Testis (tissue), 3 donors: ENCODE results near the gene PTCH2. TPM values are rescaled to one million over a fixed set of nuclear protein-coding genes. Genes with fewer than 3 reads are reported as not detected.
"Not testable (repeated sequence)": the region's sequence is repeated elsewhere in the genome, so short reads cannot be mapped to it uniquely, and the experiment has no call there.

Experiments used
- DNase-seq: peaks from one replicate; pipeline ENCODE4 v3.0.0-alpha.2; 2019
- H3K27ac ChIP-seq, 2 donors: fragments of 200-600 bp; sonication (generic); one replicate each; pipeline ENCODE4 v1.5.1; 2019
- H3K27me3 ChIP-seq: fragments of 200-600 bp; sonication (generic); one replicate; pipeline ENCODE4 v1.5.1; 2019
- H3K36me3 ChIP-seq: fragments of 200-600 bp; sonication (generic); one replicate; pipeline ENCODE4 v1.5.1; 2017; ENCODE audit warnings: low read depth; ENCODE audit errors: missing control alignments
- H3K4me1 ChIP-seq: fragments of 200-600 bp; sonication (generic); one replicate; pipeline ENCODE4 v1.5.1; 2019
- H3K4me3 ChIP-seq, 2 donors: fragments of 200-600 bp; sonication (generic); one replicate each; pipeline ENCODE4 v1.5.1; 2017 to 2019
- H3K9me3 ChIP-seq: fragments of 200-600 bp; sonication (generic); one replicate; pipeline ENCODE4 v1.5.1; 2017
- CTCF ChIP-seq, 3 experiments: fragments of 450-650 bp in 2 of 3; fragments of 200-600 bp in 1 of 3; sonication (generic) in 1 of 3; IDR thresholded peaks; one replicate each; pipeline ENCODE4 v1.5.1; 2016 to 2019; ENCODE audit warnings: antibody characterized with exemption in 3 of 3, mild to moderate bottlenecking in 2 of 3, moderate library complexity in 1 of 3
- POLR2A ChIP-seq: fragments of 450-650 bp; IDR thresholded peaks from one replicate; pipeline ENCODE4 v1.6.1; 2017; ENCODE audit warnings: antibody characterized with exemption, mild to moderate bottlenecking, moderate library complexity
- WGBS, 2 donors: methylation state at CpG; one replicate each; pipeline ENCODE4 v1.1.5; 2018; 5-methylcytosine and 5-hydroxymethylcytosine counted together
- intact Hi-C: fragments of 100-400 bp; cut with DNase I; formaldehyde crosslinking; loops from one replicate; pipeline ENCODE4 v1.15.1; 2023; ENCODE audit warnings: low total_unique reads
- polyA plus RNA-seq: library from polyadenylated mRNA; stranded (reverse); fragments of 350-450 nt; fragmentation: Illumina TruSeq; extraction: RNeasy Lipid Tissue Mini Kit (QIAGEN cat#74804); gene quantifications from one replicate; pipeline ENCODE4 v1.2.3, GENCODE V29; 2014; ENCODE audit warnings: low read depth, low replicate concordance; ENCODE audit not compliant: insufficient read depth
- total RNA-seq, 2 donors: library from RNA; depleted of rRNA; stranded (reverse); fragments of >200 nt; gene quantifications; one replicate each; pipeline ENCODE4 v1.2.3, GENCODE V29; 2016

Gene PTCH2
- total and polyA plus RNA-seq, 3 donors from 2014 or later, result 15.2 to 47.8 (median 36.8) TPM

- H3K27me3 ChIP-seq, result no peaks in the 10 kb centered on the region
- H3K4me1 ChIP-seq, result peaks cover 41% of the 10 kb centered on the region
- no peak for DNase-seq
- H3K9me3 ChIP-seq, result no peaks in the 10 kb centered on the region
- 44 to 50% methylated on average over 1 of the region's 1 CpG for whole genome bisulfite sequencing, 2 donors
- H3K4me3 ChIP-seq, result no peak overlapping the region
- no peaks in the 10 kb centered on the region for H3K36me3 ChIP-seq
- peak overlapping the region; percentile 81 to 82 for H3K27ac ChIP-seq
- intact Hi-C loops, result no loop called here
- no peak for TF ChIP-seq POLR2A
- TF ChIP-seq CTCF (IDR thresholded peaks at IDR 0.05), result no peak
Observed at GRCh38 chr1:44846985-44847384, 3.9 kb upstream of the PTCH2 start.

- no peaks in the 10 kb centered on the region for H3K9me3 ChIP-seq
- no peaks in the 10 kb centered on the region for H3K36me3 ChIP-seq
- peak overlapping the region; percentile 74 to 87 for H3K27ac ChIP-seq
- no peaks in the 10 kb centered on the region for H3K27me3 ChIP-seq
- WGBS, 2 donors, result 10 to 21% methylated on average over 11 to 16 of the region's 16 CpGs
- peak overlapping the region; percentile 73 to 84 for H3K4me3 ChIP-seq
- no peak for TF ChIP-seq POLR2A
- no peak for TF ChIP-seq CTCF (IDR thresholded peaks at IDR 0.05)
- H3K4me1 ChIP-seq, result peaks cover 6% of the 10 kb centered on the region
- intact Hi-C loops, result no loop called here
- DNase-seq, result no peak
Observed at GRCh38 chr1:44842486-44842861, 579 bp downstream of the PTCH2 start.

- WGBS, 2 donors, result 42 to 57% methylated on average over 4 of the region's 4 CpGs
- no peak for TF ChIP-seq CTCF (IDR thresholded peaks at IDR 0.05)
- no peak for TF ChIP-seq POLR2A
- intact Hi-C loops, result loop anchor here (10.0 kb wide), 1 partner anchor 175 kb away; the partner anchor contains the start of genes HECTD3 and UROD
- Histone ChIP-seq H3K4me1 (peaks cover 20% of the 10 kb centered on the region), H3K9me3 (no peaks in the 10 kb centered on the region), H3K36me3 (no peaks in the 10 kb centered on the region), H3K27ac (peak overlapping the region; percentile 39 to 87), H3K4me3 (peak overlapping the region in 1 of 2 donors; percentile 84), H3K27me3 (no peaks in the 10 kb centered on the region)
- DNase-seq, result no peak
Observed at GRCh38 chr1:44839576-44839975, 3.5 kb downstream of the PTCH2 start.

GRCh38 chr1:44838294-44838693, 4.8 kb downstream of the PTCH2 start:
- intact Hi-C loops, result loop anchor here (10.0 kb wide), 1 partner anchor 177 kb away; the partner anchor contains the start of genes HECTD3 and UROD
- 44 to 76% methylated on average over 10 to 11 of the region's 11 CpGs for WGBS, 2 donors
- not testable (repeated sequence) for H3K27me3 ChIP-seq, H3K4me3 ChIP-seq, DNase-seq, H3K9me3 ChIP-seq, H3K36me3 ChIP-seq
- H3K4me1 ChIP-seq, result peaks cover 33% of the 10 kb centered on the region
- peak overlapping the region in 1 of 2 donors; percentile 8 for H3K27ac ChIP-seq

- 54 to 58% methylated on average over 23 of the region's 23 CpGs for WGBS, 2 donors
- H3K27ac ChIP-seq, result peak overlapping the region; percentile 6 to 33
- H3K4me1 ChIP-seq, result peaks cover 56% of the 10 kb centered on the region
- TF ChIP-seq CTCF (IDR thresholded peaks at IDR 0.05) (peak; percentile 81 to 87 (median 84)), POLR2A (no peak)
- H3K4me3 ChIP-seq, result no peak overlapping the region
- intact Hi-C loops, result loop anchor here (10.0 kb wide), 1 partner anchor 179 kb away; the partner anchor contains the start of genes HECTD3 and UROD
- no peaks in the 10 kb centered on the region for H3K9me3 ChIP-seq
- no peaks in the 10 kb centered on the region for H3K36me3 ChIP-seq
- DNase-seq, result peak; percentile 93
- no peaks in the 10 kb centered on the region for H3K27me3 ChIP-seq
Observed at GRCh38 chr1:44835738-44836675, 7.0 kb downstream of the PTCH2 start.
